PFSK-1 (cell line): ENCODE results near the gene TWF2.

Source experiments
- FOXP2 ChIP-seq: optimal IDR thresholded peaks from 2 replicates; pipeline ENCODE3; 2011; ENCODE audit warnings: borderline replicate concordance, control low read depth, inconsistent platforms; ENCODE audit not compliant: insufficient read depth; ENCODE audit errors: extremely low read length, extremely low read depth
- POLR2AphosphoS5 ChIP-seq: IDR thresholded peaks from 2 replicates; pipeline ENCODE4 v1.6.1; 2012; ENCODE audit warnings: low read depth, mild to moderate bottlenecking, control low read depth, low read length, moderate library complexity
- SIN3A ChIP-seq: IDR thresholded peaks from 2 replicates; pipeline ENCODE4 v1.6.1; 2012; ENCODE audit warnings: mild to moderate bottlenecking, low read length, moderate library complexity, borderline replicate concordance; ENCODE audit not compliant: insufficient read depth
- TAF1 ChIP-seq: IDR thresholded peaks from 2 replicates; pipeline ENCODE4 v1.6.1; 2012; ENCODE audit warnings: low read length, control low read depth, borderline replicate concordance; ENCODE audit not compliant: insufficient read depth
- TF ChIP-seq, protein P1 (sequence below), 2 experiments: IDR thresholded peaks; 2 replicates each; pipeline versions ENCODE4 v1.6.1 to v1.8.0; 2011 to 2012; ENCODE audit warnings: low read depth in 2 of 2, low read length in 2 of 2, control low read depth in 1 of 2, inconsistent platforms in 1 of 2, mild to moderate bottlenecking in 1 of 2, moderate library complexity in 1 of 2; ENCODE audit not compliant: insufficient read depth in 1 of 2

- no peak for TF ChIP-seq POLR2AphosphoS5
- TF ChIP-seq FOXP2 = no peak
- TF ChIP-seq, protein P1, sequence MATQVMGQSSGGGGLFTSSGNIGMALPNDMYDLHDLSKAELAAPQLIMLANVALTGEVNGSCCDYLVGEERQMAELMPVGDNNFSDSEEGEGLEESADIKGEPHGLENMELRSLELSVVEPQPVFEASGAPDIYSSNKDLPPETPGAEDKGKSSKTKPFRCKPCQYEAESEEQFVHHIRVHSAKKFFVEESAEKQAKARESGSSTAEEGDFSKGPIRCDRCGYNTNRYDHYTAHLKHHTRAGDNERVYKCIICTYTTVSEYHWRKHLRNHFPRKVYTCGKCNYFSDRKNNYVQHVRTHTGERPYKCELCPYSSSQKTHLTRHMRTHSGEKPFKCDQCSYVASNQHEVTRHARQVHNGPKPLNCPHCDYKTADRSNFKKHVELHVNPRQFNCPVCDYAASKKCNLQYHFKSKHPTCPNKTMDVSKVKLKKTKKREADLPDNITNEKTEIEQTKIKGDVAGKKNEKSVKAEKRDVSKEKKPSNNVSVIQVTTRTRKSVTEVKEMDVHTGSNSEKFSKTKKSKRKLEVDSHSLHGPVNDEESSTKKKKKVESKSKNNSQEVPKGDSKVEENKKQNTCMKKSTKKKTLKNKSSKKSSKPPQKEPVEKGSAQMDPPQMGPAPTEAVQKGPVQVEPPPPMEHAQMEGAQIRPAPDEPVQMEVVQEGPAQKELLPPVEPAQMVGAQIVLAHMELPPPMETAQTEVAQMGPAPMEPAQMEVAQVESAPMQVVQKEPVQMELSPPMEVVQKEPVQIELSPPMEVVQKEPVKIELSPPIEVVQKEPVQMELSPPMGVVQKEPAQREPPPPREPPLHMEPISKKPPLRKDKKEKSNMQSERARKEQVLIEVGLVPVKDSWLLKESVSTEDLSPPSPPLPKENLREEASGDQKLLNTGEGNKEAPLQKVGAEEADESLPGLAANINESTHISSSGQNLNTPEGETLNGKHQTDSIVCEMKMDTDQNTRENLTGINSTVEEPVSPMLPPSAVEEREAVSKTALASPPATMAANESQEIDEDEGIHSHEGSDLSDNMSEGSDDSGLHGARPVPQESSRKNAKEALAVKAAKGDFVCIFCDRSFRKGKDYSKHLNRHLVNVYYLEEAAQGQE (IDR thresholded peaks at IDR 0.05; ENCODE audit: insufficient read depth in 1 of 2, low read depth in 2 of 2, low read length in 2 of 2) = no peak
- TF ChIP-seq TAF1 = no peak
- TF ChIP-seq SIN3A = no peak
Observed at GRCh38 chr3:52218026-52218425, 20.9 kb downstream of the TWF2 start.
